NOMO-1 treated with dmso at 0.1 percent for 144 hours (cell line): ENCODE results near the gene BAIAP2L1.

Experiments used
- DNase-seq: peaks from one replicate; lab custom pipeline; 2025; ENCODE audit not compliant: unreplicated experiment; lab: John Stamatoyannopoulos, UW

BAIAP2L1 gene

GRCh38 chr7:98280296-98280695 is 120.6 kb downstream of the BAIAP2L1 start:
- no peak for DNase-seq

GRCh38 chr7:98278936-98279335 is 122.0 kb downstream of the BAIAP2L1 start:
- DNase-seq, result no peak

DNA sequence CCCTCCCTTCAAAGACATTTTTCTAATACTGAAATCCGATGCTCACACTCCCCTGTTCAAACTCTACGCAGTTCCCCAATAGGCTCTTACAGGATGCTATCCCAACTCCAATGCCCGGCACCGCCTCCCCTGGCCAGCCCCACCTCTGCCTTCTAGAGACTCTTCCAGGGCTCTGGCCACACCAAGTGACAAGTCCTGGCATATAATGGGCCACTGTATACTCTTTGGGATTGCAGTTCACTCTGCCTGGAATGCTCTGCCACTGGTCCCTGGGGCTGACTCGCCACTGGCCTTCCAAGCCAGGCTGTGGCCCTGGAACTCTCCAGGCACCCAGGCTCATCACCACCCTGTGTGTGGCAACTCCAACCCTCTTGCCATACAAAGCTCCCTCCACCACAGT is 122.5 kb downstream of the BAIAP2L1 start:
- no peak for DNase-seq

- peak; percentile 53 for DNase-seq
Observed at GRCh38 chr7:98276241-98276761, 124.6 kb downstream of the BAIAP2L1 start.

- no peak for DNase-seq
Observed at GRCh38 chr7:98267303-98267702, 133.6 kb downstream of the BAIAP2L1 start.

GRCh38 chr7:98266840-98267239 is 134.1 kb downstream of the BAIAP2L1 start:
- DNase-seq, result no peak

GRCh38 chr7:98265841-98266271 is 135.0 kb downstream of the BAIAP2L1 start:
- no peak for DNase-seq

DNA sequence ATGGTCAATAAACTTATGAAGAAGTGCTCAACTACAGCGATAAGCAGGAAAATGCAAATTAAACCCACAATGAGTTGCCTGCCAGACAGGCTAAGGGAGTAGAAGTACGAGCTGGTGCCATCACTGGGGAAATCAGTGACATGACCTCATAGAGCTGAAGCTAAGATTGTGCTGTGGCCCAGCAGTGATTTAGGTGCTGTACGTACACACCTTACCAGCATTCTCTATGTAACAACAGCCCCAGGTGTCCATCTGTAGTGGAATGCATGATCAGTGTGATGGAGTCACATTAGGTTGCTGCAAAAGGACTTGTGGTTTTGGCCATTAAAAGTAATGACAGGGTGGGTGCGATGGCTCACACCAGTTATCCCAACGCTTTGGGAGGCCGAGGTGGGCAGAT is 143.2 kb downstream of the BAIAP2L1 start:
- no peak for DNase-seq

DNA sequence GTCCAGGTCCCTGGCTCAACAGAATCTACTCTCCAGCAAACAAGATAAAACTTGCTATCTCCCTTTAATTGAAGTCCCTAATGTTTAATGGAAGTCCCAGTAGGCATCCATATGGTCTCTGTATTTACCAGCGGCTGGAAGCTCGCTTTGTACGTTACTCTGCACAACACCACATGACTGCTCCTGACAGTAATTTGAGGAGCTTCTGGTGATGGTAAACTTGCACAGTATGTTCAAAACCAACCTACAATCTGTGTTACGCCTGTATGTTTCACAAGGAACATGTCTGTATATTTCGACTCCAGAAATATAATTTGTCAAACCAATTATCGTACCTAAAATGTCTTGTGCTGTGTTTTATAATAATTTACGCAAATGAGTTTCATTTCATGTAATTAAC is 144.5 kb downstream of the BAIAP2L1 start:
- DNase-seq, result no peak

GRCh38 chr7:98254951-98255610 is 145.8 kb downstream of the BAIAP2L1 start:
- no peak for DNase-seq

DNA sequence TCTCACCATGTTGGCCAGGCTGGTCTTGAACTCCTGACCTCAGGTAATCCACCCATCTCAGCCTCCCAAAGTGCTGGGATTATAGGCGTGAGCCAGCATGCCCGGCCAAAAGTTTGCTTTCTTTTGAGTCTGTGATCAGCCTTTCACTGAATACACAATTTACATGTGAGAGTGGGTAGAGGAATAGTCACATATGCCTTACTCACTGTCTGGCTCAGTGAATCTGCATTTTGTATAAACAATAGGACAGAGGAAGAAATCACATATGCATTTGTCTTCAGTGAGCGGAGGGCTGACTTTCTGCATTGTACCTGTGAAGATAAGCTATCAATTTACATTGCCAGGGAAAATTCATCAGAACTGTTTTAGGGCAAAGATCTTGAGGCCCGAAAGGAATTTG is 146.4 kb downstream of the BAIAP2L1 start:
- no peak for DNase-seq

DNA sequence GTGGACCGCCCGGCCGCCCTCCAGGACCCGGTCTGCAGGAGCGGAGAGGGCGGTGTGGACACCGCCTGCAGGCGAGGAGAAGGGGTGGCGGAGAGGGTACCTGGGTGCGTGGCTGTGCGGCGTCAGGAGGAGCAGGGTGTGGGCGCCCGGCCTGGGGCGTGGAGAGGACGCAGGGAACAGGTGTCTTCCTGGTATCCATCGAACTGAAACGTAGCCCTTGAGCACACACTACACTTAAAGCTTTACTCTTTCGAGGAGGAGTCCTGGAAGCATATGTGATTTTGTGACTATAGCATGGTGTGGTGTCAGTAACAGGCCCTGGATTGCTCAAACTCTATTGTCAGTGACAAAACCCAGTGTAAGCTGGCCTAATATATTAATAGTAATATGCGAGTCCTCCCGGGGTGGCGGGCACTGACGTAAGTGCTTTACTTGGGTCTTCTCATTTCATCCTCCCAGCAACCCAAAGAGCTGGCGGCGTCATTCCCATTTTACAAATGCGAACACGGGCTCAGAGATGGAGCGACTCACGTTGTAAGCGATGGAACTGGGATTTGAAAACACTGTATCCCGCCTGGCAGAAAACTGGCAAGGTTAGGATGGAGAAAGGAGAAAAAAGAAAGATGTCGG is 148.3 kb downstream of the BAIAP2L1 start:
- DNase-seq, result no peak

DNA sequence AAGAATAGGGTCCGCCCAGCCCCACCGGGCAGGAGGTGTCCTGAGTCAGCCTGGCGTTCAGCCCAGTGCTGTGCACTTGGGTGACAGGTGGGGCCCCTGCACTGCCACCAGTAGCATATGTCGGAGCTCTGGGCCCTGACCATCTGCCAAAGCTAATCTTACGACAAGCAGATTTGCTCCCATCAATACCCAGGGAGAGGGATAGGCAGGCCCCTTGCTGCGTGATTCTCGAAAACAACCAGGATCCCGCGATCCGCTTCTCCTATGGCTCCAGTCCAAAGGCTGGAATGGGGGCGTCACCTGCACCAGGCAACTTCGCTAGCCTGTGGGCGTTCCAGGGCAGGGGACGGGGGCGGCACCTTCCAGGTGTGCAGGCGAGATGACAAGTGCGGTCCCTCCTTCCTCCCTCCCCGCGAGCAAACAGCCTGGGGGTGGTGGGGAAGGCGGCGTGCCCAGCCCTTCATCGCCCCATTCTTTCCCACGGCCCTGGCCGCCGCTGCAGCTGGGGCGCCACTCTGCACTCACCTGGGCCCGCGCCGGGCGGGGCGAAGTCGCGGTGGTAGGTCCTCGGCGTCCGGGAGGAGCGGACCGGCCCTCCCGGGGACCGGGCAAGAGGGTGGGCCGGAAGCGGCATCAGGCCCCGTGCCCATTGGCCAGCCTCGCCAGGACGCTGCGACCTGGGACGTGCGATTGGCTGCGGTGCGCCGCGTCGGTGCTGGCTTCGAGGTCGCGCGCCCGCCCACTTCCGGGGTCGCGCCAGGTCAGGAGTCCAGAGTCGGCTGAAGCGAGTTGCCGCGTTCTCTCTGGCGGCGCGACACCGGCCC is 149.1 kb downstream of the BAIAP2L1 start, which contains the start of gene TECPR1:
Gene TECPR1, minus strand, starts transcription at position 632 of the 824 bp plus-strand sequence. CDS start 6,086 bp downstream, outside the sequence.
- peak; percentile 95 for DNase-seq

DNA sequence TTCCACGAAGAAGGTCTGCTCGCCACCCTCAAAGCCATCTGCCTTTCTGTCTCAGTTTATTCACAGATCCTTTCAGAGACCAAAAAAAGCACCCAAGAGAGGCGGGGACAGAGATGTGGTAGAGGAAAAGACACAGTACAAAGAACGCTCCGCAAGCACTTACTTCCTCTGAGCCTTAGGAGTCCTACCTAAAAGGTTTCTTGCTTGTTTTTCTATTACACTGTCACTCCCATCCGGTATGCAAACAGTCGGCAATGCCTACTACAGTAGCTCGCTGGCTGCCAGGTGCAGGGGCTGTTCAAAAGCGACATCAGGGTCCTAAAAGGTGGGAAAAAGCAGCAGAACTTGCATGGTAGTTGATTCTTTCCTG is 149.7 kb downstream of the BAIAP2L1 start:
- DNase-seq, result no peak

DNA sequence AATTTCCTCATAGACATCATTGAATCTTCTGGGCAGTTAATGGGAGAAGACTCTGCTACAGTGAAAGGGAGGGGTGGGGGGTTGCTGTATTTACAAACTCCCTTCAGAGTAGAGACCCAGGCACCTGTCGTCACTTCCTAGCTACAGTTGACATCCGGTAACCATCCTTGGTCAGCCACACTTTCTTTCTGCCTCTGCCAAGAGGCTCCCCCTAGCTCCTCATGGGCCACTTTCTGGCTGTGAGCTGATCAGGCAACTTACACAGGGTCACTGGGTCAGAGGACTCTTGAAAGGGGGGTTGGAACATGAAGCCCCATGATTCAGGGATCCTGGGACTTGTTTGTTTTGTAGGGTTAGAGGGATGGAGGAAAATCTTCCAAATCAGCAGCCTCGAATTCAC is 150.1 kb downstream of the BAIAP2L1 start:
- no peak for DNase-seq

GRCh38 chr7:98249106-98249505 is 151.8 kb downstream of the BAIAP2L1 start:
- DNase-seq, result no peak

GRCh38 chr7:98248156-98248555 is 152.7 kb downstream of the BAIAP2L1 start:
- no peak for DNase-seq

DNA sequence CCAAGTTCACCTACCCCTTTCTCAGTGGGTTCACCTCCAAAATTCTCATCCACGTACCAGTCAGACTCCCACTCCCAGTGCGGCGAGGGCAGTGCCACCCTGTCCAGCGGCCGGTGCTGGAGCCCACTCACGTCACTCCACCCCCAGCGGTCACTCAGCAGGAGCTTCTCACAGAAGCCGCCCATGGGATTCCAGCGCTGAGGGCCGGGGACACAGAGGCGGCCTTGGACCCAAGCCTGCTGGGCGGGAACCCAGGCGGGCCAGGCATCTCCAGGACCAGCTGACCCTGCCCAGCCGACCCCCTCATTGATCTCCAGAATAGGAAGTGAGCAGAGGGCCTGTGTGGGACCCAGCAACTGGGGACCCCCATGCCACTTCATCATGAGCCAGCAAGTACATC is 156.0 kb downstream of the BAIAP2L1 start:
- DNase-seq, result no peak

DNA sequence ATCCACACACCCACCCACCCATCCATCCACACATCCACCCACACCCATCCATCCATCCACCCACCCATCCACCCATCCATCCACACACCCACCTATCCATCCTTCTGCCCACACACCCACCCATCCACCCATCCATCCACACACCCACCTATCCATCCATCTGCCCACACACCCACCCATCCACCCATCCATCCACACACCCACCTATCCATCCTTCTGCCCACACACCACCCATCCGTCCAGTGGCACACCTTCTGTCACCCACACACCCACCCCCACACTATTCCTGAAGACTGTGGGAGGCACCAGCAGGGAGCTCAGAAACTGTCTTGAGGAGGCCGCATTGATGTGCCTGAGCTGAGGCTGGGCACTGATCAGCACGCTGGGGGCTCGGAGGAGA is 158.0 kb downstream of the BAIAP2L1 start:
- DNase-seq, result no peak

- DNase-seq, result no peak
Observed at GRCh38 chr7:98242342-98242741, 158.5 kb downstream of the BAIAP2L1 start.

DNA sequence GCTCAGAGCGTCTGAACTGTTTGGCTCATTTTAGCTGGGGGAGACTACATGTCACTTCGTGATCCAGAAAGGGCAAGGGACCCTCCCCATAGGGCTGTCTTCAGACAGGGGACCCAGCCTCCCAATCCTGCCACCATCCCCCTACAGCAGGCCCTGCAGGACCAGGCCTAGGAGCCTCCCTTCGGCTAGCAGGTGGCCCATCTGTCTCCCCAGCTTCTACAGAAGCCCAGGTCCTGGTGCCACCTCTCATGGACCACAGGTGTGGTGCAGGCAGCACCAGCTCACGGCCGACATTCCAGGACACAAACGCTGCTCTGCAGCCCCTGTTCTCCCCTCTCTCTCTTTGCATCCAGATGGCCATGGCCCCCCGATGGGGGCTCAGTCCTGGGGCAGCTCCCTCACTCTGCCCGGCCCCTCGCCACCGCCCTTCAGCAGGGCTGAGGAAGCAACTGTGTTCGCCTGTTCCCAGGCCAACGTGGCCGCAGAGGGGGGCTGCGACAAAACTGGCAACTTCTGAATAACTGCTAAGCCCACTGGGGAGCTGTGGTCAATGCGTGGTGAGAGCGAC is 159.1 kb downstream of the BAIAP2L1 start:
- no peak for DNase-seq
